ENCODE measurements around the gene IPCEF1.

DNA sequence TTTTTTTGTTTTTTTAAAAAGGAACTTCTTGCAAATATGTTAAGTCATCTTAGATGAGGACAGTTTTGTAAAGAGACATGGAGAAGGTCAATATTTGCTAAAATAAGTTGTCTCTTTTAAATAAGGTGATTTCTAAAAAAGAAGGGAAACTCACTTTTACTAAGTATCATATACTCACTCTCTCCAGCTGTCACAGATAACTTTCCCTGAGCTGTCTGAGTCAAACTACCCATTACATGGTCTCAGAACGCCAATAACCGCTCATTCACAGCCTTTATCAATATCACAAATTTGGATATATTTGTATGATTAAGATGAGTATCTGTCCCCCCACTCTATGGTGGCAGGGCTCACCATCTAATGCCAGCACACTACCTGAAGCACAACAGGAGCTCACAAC, 47.6 kb downstream of the IPCEF1 start:
- no peak for TF ChIP-seq EZH2 (IDR thresholded peaks at IDR 0.05)
- TF ChIP-seq POLR2AphosphoS5 (IDR thresholded peaks at IDR 0.05; ENCODE audit: borderline replicate concordance, low read depth, low read length): no peak

Measured in SK-N-MC (cell line).